Hippocampal formation (tissue), 2 donors: ENCODE data around the gene NIBAN1.
"Not testable (repeated sequence)": the region's sequence is repeated elsewhere in the genome, so short reads cannot be mapped to it uniquely, and the experiment has no call there.

Experiments used
- DNase-seq, 2 donors: peaks; one replicate each; lab custom pipeline; 2025; lab: John Stamatoyannopoulos, UW

NIBAN1 gene

DNA sequence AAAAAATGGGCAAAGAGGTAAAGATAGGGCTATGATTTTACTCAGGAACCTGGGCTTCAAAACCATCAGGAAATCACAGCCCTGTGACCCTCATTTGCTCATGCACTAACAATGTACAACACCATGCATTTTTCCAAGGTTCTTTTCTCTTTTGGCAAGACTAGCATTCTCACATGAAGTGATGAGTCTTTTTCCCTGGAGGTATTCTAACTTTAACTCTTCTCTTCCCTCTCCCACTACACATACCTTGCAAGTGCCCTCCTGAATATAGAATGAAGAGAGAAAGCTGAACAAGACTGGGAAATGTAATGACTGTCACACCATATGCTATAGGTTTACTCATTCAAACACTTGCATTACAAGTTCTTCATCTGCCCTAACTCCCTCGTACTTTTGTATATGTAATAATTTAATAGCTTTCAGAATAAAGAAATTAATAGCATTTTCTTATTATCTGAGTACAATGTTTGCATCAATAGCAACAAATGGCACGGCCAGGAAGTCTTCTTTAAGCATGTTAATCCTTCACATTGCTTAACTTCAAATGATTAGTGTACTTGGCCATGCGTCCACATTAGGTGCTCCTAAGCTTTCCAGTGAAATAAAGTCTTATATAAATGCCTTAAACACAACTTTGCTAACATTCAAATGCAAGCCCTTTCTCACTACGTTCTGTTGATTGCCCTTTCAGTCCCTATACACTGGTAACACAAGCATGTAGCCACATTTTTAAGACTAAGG is 1.8 kb downstream of the NIBAN1 start:
- DNase-seq = no peak

DNA sequence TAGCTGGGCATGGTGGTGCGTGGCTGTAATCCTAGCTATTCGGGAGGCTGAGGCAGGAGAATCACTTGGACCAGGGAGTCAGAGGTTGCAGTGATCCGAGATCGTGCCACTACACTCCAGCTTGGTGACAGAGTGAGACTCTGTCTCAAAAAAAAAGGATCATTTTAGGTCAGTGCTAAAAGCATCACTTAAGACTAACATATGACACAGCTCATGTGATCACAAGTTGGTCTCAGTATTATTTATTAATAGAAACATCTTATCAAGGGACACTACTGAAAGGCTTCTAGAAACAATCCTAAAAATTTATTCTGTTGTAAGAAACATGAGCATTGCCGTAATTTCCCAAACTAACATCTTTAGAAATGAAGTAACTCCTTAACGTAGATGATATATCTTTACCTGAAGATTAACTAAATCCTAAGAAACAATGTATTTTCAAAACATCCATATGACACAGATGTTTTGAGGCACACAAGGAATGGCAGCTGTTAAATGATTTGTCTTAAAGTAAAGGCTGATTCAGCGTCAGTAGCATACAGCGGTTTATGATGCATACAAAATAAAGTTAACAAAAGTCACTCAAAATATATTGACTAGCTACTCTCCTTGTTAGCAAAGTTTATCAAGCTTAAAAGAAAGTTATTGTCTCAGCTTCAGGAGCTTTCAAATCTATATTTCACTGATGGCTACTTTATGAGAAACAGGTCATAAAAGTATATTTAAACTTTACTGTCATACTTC is 2.6 kb downstream of the NIBAN1 start:
- DNase-seq = no peak

DNA sequence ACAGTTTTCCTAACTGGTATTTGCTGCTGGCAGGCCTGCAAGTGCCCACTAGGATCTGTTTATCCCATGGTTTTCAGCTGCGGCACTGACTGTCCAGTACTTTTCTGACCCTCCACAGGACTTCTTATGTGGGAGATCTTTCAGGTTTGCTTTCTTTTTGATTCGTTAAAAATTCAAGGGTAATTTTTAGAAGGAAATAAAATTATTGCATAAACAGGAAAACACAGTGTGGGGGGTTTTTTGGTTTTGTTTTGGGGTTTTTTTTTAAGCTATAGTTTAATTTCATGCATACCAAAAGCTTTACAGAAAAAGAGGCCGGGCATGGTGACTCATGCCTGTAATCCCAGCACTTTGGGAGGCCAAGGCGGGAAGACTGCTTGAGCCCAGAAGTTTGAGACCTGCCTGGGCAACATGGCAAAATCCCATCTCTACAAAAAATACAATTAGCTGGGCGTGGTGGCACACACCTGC is 3.6 kb downstream of the NIBAN1 start:
- no peak for DNase-seq

DNA sequence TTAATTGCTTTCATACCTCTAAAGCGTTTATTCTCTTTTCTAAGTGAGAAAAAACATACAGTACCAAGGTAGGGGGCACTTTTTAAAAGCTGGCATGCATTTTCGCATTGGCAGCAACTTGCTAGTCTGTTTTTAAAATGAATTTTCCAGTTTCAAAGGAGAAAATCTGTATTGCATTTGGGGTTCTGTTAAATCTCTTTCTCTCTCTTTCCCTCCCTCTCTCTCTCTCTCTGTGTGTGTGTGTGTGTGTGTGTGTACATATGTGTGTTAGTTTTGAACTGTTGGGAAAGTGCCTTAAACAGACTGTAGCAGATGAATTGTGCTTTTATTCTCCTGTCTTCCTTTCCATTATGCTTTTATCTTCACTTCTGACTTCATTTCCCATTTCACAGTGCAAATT is 7.3 kb downstream of the NIBAN1 start:
- DNase-seq = no peak

DNA sequence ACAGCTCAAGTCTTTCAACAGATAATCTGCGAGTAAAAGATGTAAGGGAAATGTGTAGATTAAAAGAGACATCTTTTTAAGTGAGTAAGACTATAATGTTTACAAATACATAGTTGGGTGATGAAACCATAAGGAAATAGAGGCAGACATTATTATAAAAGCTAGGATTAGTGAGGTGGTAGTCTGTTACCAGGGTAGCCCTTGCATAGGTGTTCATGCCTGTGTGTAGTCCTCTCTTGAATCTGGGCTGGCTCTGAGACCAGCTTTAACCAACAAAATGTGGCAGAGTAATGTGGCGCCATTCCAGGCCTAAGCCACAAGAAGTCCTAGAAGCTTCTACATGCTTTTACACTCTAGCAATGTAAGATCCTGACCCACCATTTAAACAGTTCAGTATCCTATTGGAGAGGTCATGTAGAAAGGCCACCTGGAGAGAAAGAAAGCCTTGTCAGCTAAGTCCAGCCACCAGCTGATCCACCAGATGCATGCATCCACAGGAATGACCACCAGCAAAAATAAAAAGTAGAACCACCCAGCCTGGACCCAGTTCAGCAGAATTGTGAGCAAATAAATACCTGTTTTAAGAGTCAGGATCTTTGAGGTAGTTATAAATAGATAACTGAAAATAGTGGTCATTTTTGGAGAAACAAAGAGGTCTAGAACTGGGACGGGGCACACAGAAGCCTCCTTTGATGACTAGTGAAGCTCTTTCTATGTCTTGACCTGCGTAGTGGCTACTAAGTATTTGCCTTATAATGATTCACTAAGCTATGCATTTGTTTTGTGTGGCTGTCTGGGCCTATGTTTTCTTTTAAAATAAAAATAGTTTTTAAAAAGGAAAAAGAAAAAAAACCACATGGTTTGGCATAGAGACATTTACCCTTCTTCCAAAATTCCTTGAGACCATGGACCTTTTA is 8.1 kb downstream of the NIBAN1 start:
- DNase-seq = no peak

DNA sequence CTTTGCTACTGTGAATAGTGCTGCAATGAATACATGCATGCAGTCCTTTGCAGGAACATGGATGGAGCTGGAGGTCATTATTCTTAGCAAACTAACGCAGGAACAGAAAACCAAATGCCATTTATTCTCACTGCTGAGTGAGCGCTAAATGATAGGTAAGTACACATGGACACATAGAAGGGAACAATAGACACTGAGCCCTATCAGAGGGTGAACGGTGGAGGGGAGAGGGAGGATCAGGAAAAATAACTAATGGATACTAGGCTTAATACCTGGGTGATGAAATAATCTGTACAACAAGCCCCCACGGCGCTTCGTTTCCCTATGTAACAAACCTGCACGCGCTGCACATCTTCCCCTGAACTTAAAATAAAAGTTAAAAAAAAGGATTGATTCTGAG is 8.9 kb downstream of the NIBAN1 start:
- no peak for DNase-seq

DNA sequence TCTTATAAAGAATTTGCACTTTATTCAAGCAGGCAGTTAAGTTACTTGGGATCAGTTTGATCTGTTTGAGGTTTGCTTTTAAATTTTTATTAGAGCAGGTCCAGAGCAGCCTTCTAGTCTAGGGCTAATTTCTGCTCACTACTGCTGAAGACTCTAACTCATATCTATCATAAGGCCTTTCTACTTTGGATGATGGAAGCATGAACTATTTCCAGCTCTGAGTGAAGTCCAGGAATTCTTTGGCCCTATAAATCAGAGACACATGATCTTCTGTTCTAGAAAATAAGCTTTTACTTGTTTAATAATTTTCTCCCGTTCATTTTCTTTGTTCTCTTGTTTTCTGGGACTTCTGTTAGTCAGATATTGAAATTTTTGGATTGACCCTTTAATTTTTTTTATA is 14.7 kb downstream of the NIBAN1 start:
- DNase-seq = no peak

DNA sequence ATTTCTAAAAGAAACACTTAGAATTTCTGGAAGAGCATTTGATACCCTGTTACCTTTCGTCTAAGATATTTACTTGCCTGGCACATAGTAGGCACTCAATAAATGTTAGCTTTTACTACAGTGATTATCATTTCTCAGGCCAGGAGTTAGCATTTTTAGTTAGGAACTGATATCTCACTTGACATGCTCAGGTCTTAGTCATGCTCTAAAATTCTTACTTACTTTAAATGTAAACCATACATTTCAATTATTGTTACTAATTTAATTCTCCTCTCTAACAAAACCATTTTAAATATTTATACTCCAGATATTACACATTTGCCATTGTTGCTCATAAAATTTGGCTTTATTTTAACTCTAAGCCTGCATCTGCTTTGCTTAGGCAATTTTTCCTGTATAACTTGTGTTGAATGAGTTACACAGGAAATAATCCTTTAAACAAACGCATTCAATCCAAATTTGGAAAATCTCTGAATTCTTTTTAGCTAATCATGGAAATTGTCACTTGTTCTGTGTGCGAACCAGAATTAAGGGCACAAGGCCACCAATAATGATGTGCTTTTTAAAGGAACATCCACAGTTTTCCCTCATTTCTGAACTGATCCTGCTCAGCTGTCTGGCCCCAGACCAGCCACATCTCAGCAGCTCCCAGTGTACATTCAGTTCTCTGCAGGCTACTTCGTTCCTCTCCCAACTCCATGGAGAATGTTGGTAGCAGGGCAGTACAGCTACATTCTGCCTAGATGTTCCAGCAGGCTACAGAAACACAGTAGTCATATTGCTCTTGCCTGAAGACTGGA is 15.6 kb downstream of the NIBAN1 start:
- no peak for DNase-seq

DNA sequence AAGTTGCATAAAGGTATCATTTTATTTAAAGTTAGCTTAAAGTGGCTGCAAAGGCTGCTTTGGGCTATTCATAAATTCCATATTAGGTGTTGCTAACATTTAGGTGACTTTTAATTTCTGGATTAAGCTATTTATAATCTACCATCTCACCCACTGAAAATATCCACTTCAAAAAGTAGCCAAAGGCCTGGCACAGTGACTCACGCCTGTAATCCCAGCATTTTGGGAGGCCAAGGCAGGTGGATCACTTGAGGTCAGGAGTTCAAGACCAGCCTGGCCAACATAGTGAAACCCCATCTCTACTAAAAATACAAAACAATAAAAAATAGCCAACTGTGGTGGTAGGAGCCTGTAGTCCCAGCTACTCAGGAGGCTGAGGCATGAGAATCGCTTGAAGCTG is 16.4 kb downstream of the NIBAN1 start:
- DNase-seq = not testable (repeated sequence)

DNA sequence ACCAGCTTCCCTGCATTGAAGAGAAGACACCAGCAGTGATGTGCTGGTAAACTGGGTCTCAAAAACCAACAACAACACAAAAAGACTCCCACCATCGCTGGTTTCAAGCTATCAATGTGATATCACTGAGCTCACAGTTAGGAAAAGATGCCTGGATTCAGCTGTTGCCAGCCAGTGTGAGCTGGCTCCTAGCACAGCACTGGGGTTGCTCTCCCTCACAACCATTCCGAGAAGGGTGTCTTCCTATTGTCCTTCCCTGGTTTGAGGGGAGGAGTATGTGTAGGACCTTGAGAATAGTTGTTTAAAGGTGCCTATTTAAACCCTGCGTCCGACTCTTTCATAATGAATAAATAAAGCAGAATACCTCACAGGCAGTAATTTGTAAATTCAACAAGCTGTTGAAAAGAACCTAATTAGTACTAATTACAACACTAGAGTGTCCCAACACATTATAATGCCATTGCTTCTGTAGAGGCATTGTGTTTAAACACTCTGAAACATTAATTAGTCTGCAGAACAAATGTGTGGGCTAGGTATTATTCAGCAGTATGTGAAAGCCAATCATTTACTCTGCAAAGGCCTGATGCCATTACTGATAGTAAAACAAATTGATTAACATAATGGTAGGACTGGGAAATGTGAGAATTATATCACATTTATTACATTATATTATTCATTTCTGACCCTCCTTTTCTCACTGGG is 17.2 kb downstream of the NIBAN1 start:
- DNase-seq = peak in 1 of 2 donors; percentile 8

DNA sequence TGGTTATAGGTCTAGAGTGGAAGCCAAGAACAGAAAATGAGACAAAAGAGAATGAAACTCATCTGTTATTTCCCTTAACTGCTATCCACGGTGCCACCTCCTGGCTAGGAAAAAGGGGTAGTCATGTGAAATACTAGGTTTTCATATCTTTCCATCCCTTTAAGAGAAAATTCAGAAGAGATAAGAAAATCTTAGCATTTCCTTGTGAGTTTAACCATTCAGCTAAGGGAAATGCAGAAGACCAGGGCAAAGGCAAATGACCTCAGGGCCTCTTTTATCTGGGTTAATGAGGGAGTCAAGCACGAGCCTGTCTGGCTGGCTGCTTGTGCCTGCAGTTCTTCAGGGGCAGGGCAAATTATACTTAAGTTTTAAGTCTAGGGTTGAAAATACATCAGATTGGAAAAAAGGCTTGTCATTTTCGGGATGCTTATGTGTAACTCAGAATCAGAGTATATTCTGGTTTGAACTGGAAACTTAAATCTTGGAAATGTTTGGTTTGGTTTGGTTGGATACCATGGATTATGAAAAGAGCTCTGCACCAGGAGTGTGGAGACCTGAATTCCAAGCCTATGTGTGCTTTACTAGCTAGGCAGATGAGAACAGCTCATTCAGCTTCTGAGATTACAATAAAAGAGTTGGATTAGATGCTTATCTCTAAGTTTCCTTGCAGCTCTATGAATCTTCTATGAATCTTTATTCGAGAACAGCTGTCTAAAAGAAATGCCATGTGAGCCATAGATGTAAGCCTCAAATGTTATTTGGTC is 19.9 kb downstream of the NIBAN1 start:
- DNase-seq = no peak

DNA sequence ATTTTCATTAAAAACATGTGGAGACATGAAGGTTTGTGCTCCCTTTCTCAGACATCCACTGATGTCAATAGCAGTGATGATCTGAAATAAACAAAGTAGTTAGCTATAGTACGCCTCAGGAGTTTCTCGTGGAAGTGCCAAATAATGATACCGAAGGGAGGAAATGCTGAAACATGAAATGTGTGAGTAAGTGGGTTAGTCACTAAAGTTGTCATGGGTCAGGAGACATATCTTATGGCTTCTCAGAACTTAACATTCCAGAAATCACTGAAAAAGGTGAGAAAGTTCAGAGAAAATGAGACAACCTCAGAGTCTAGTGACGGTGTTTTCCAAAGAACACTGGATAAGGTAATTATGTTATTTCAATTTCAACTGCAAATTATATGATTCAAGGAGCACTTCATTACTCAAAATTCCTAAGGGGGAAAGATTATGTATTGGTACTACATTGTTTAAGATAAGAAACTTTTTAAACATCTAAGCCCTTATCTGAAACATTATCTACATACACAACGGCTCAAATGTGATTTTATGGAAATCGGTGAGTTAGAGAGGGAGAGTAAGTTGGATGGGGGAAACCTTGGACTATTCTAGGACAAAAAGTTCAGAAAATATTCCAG is 20.6 kb downstream of the NIBAN1 start:
- DNase-seq = no peak

DNA sequence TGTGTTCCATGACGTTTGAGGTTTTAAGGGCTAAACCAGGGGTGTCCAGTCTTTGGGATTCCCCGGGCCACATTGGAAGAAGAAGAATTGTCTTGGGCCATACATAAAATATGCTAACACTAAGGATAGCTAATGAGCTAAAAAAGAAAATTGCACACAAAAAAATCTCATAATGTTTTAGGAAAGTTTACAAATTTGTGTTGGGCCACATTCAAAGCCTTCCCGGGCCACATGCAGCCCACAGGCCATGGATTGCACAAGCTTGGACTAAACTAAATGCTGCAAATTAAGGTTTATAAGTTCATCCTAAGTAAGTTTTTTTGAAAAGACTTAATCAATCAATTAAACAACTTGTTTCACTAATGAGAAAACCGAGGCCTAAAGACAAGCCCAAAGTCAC is 21.9 kb downstream of the NIBAN1 start:
- no peak for DNase-seq

DNA sequence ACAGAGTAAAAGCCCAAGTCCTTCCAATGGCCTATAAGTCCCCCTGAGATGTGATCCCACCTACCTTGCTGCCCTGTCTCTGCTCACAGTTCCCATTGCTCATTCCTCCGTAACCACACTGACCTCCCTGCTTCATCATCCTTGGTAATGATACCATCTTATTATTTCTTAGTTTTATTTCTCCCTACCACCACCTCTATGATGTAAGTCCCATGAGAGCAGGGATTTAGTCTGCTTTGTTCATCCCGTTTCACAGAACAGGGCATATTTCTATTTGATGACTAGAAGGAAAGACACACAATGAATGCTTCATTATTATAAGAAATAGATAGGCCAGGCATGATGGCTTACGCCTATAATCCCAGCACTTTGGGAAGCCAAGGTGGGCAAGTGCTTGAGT is 22.5 kb downstream of the NIBAN1 start:
- no peak for DNase-seq

DNA sequence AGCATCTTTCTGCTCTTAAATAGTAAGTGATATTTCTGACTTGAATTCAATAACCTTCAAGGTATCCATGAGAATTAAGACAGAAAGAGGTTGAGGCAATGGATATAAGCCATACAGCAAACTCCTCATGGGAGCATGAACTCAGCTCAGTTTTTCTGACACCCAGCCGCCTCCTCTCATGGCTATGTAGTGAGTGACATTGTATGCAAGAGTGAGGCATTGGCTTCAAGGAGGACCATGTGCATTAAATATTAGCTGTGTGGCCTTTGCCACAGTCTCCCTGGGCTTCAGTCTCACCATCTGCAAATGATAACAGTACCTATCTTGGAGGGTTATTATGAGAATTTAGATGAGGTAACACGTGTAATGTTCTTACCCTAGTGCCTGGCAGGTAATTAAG is 23.4 kb downstream of the NIBAN1 start:
- DNase-seq = no peak

DNA sequence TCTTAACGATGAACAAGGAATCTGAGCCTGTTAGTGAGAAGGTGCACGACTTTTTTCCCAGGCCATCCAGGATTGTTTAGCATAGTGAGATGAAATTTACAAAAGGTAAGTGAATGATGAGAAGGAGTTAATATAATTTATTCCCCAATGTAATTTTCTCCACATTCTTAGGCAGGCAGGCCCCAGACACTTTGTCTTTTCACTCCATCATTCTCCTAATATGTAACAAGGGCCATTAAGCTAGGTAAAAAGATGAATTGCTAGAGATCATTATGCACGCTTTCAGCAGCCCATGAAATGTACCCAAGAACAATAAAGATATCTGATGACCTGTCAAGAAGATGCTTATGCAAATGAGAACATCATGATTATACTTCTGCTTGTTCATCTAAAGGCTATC is 24.1 kb downstream of the NIBAN1 start:
- DNase-seq = no peak

DNA sequence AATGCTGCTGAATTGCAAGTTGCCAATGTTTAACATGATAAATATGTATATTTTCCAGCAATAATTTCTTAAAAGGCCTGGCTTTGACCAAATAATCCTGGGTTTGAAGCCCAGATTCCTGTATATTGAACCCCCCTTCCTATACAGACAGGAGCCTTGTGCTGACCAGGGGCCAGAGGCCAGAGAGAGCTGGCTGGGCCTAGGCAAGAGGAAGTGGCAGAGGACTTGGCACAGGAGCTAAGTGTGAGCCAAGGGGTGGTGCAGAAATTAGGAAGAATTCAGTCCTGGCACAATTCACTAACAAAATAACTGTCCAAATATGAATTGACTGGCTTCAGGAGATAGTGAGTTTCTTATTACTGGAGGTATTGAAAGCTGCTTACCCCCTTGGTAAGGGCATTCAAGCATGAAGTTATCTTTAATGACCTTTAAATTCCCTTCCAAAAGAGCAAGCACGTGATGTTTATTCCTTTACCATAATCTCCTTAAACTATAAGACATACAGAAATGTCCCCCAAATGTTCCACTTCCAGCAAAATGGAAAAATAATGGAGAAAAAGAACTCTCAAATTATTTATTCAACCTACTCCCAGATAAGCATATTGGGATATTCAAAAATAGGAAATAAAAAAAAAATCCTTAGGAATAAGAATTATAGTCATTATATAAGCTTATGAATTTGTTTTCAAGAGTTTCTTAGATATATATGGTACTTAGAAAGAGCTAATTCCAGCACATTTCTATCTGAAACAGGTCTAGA is 26.6 kb downstream of the NIBAN1 start:
- no peak for DNase-seq

DNA sequence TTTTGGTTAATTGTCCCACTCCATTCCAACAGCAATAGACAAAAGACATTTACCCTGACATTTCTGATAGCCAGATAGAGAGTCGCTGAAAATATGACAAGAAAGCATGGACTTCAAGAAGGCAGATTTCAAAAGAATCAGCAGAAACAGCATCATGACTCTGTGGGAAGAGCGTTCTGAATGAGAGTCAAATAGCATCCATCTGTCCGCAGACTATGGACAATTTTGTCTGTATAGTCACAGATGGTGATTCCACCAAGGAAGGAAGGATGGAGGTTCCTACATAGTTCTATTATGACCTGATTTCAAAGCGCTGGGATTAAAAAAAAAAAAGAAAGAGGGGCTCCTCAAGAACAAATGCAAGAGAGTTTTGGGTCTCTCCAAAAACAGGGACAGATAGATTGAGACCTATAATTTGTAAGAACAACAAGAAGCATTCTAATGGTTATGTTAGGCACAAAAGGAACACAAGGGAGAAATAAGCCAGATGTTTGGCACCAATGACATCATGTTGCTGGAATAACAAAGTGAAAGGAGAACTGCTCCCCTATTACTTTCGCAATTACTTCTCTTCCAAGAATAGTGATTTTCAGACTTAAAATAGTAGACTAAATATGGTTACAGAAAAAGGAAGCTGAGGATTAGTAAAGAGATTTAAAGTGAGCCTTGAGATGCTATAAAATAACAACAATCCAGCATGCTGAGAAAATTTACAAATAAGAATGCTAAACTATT is 28.5 kb downstream of the NIBAN1 start:
- peak in 1 of 2 donors; percentile 24 for DNase-seq
